IMR-90 (cell line): ENCODE data around the gene ZDHHC12.

Source experiments
- CHD1 ChIP-seq: IDR thresholded peaks from 2 replicates; pipeline ENCODE4 v1.6.1; 2012; ENCODE audit warnings: low read depth, low read length, improper control_type of control experiment
- ELK1 ChIP-seq: fragments of 150-350 bp; IDR thresholded peaks from 2 replicates; pipeline ENCODE4 v1.6.1; 2016; ENCODE audit warnings: low read depth, mild to moderate bottlenecking, low read length, moderate library complexity, borderline replicate concordance
- MAFK ChIP-seq: IDR thresholded peaks from 2 replicates; pipeline ENCODE4 v1.6.1; 2012; ENCODE audit warnings: low read depth, low read length, improper control_type of control experiment
- MAZ ChIP-seq: IDR thresholded peaks from 2 replicates; pipeline ENCODE4 v1.6.1; 2012; ENCODE audit warnings: low read depth, mild to moderate bottlenecking, low read length, improper control_type of control experiment, moderate library complexity, borderline replicate concordance
- MXI1 ChIP-seq: IDR thresholded peaks from 2 replicates; pipeline ENCODE4 v1.6.1; 2012; ENCODE audit warnings: low read depth, mild to moderate bottlenecking, low read length, moderate library complexity, borderline replicate concordance
- NFE2L2 ChIP-seq: fragments of 150-350 bp; IDR thresholded peaks from 2 replicates; pipeline ENCODE4 v1.6.1; 2016; ENCODE audit warnings: low read depth, mild to moderate bottlenecking, low read length
- POLR2A ChIP-seq: IDR thresholded peaks from 2 replicates; pipeline ENCODE4 v1.6.1; 2012; ENCODE audit warnings: mild to moderate bottlenecking, low read depth, low read length
- RAD21 ChIP-seq: IDR thresholded peaks from 2 replicates; pipeline ENCODE4 v1.6.1; 2012; ENCODE audit warnings: low read length, improper control_type of control experiment
- RCOR1 ChIP-seq: IDR thresholded peaks from 2 replicates; pipeline ENCODE4 v1.6.1; 2012; ENCODE audit warnings: mild to moderate bottlenecking, low read length, improper control_type of control experiment; ENCODE audit not compliant: insufficient replicate concordance
- RFX5 ChIP-seq: IDR thresholded peaks from 2 replicates; pipeline ENCODE4 v1.8.0; 2012; ENCODE audit warnings: low read depth, mild to moderate bottlenecking, low read length, moderate library complexity
- SMC3 ChIP-seq: fragments of 150-350 bp; IDR thresholded peaks from 2 replicates; pipeline ENCODE4 v1.6.1; 2016; ENCODE audit warnings: low read depth, mild to moderate bottlenecking, antibody characterized with exemption, low read length, moderate library complexity
- USF2 ChIP-seq: fragments of 150-350 bp; IDR thresholded peaks from 2 replicates; pipeline ENCODE4 v1.6.1; 2017; ENCODE audit warnings: mild to moderate bottlenecking, antibody characterized with exemption, low read length, low read depth
- TF ChIP-seq, protein P1 (sequence below): conservative IDR thresholded peaks from 2 replicates; pipeline ENCODE4 v1.5.1; 2012; ENCODE audit warnings: mild to moderate bottlenecking, low read depth, low read length, improper control_type of control experiment

DNA sequence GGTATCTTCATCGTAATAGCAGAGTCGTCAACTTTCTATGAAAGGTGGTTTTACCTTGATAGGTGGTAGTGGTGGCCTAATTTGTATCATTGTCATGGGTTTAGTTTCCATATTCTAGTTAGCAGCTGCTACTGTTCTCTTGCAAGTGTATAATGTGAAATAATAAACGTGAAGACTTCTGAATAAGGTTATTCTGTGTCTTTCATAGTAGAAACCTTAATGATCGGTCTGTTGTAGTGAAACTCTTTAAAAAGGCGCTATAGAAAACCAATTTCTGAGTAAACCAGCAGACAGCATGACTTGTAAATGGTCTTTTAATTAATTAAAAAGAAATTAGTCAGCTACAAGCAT, 33.3 kb downstream of the ZDHHC12 start:
- TF ChIP-seq MXI1 = no peak
- TF ChIP-seq, protein P1, sequence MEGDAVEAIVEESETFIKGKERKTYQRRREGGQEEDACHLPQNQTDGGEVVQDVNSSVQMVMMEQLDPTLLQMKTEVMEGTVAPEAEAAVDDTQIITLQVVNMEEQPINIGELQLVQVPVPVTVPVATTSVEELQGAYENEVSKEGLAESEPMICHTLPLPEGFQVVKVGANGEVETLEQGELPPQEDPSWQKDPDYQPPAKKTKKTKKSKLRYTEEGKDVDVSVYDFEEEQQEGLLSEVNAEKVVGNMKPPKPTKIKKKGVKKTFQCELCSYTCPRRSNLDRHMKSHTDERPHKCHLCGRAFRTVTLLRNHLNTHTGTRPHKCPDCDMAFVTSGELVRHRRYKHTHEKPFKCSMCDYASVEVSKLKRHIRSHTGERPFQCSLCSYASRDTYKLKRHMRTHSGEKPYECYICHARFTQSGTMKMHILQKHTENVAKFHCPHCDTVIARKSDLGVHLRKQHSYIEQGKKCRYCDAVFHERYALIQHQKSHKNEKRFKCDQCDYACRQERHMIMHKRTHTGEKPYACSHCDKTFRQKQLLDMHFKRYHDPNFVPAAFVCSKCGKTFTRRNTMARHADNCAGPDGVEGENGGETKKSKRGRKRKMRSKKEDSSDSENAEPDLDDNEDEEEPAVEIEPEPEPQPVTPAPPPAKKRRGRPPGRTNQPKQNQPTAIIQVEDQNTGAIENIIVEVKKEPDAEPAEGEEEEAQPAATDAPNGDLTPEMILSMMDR = no peak
- TF ChIP-seq RAD21 = no peak
- TF ChIP-seq USF2 = no peak
- no peak for TF ChIP-seq MAZ
- TF ChIP-seq RCOR1 = no peak
- TF ChIP-seq ELK1 = no peak
- no peak for TF ChIP-seq MAFK
- no peak for TF ChIP-seq POLR2A
- TF ChIP-seq SMC3 = no peak
- TF ChIP-seq NFE2L2 = no peak
- TF ChIP-seq CHD1 = no peak
- TF ChIP-seq RFX5 = no peak
